ENCODE results near the gene KCNN4. TPM values are rescaled to one million over a fixed set of nuclear protein-coding genes. Genes with fewer than 3 reads are reported as not detected.
A peak's percentile ranks its signal among the peaks of the same experiment; 100 is the strongest.

KCNN4 gene
- total and polyA plus RNA-seq, 2 of the 13 experiments (the other 11 are each of a cell fraction or from before 2014, with no cell fraction given), result 0.13 to 0.25 TPM

DNA sequence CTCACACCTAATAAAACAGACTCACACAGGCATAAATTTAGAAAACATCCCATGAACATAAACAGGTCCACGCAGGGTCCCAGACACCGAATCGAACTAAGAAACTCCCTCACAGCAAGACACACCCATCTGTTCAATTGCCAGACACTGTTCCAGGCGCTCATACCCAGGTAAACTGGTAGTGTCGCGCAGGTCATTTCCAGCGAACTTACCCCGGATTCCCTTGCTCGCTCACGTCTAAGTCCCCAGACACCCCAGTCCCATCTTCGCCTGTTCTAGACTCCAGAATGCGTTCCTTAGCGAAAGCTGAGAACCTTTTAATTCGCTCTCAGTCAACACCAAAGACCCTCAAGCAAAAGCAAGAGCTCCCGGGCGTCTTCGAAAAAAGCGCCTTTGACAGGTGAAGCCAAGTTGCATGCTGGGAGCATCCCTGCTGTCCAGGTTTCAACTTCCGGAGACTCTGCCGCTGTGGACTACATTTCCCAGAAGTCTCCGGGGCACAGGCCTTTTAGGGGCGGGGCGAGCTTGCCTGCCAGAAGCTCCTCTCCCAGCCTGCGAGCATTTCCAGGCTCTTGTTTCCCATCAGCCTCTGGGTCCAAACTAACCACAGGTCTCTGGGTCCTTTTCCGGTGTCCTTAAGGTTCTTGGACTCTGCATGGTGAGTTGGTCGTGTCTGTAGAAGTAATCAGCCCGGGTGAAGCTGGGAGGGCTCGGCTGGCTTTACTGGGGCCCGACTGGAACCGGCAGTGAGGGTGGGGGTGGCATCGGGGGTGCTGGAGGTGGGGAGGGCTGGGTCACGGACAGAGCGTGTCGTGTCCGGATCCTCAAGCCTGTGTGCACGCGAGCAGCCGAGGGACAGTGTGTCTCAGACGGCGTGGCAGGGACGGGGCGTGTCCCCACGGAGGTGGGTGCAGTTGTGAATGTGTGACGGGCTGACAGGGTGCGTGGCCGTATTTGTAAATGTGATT, 46.3 kb upstream of the KCNN4 start, which contains the start of gene ZNF283 (continued):
- TF ChIP-seq, protein P1, sequence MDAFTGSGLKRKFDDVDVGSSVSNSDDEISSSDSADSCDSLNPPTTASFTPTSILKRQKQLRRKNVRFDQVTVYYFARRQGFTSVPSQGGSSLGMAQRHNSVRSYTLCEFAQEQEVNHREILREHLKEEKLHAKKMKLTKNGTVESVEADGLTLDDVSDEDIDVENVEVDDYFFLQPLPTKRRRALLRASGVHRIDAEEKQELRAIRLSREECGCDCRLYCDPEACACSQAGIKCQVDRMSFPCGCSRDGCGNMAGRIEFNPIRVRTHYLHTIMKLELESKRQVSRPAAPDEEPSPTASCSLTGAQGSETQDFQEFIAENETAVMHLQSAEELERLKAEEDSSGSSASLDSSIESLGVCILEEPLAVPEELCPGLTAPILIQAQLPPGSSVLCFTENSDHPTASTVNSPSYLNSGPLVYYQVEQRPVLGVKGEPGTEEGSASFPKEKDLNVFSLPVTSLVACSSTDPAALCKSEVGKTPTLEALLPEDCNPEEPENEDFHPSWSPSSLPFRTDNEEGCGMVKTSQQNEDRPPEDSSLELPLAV (CRISPR knock-in tag; conservative IDR thresholded peaks at IDR 0.05; ENCODE audit: low read depth), result no peak
- TF ChIP-seq SAFB2 (CRISPR knock-in tag; IDR thresholded peaks at IDR 0.05; ENCODE audit: borderline replicate concordance, low read depth) (no peak), ZNF235 (CRISPR knock-in tag; IDR thresholded peaks at IDR 0.05; ENCODE audit: borderline replicate concordance) (peak; percentile 47; the same call in 1 of the 2 replicates), GFI1 (CRISPR knock-in tag; IDR thresholded peaks at IDR 0.05; ENCODE audit: borderline replicate concordance) (no peak), LCORL (IDR thresholded peaks at IDR 0.05) (no peak), LCORL (CRISPR knock-in tag; IDR thresholded peaks at IDR 0.05) (no peak), ADNP (CRISPR knock-in tag; IDR thresholded peaks at IDR 0.05) (no peak), TEAD3 (CRISPR knock-in tag; optimal IDR thresholded peaks at IDR 0.05; ENCODE audit: borderline replicate concordance) (no peak), GMEB2 (CRISPR knock-in tag; IDR thresholded peaks at IDR 0.05; ENCODE audit: low read depth) (no peak), THAP11 (CRISPR knock-in tag; IDR thresholded peaks at IDR 0.05) (peak; percentile 98), ARNT (IDR thresholded peaks at IDR 0.05) (no peak), KMT2A (CRISPR knock-in tag; IDR thresholded peaks at IDR 0.05) (peak; percentile 26; the same call in 1 of the 2 replicates)
- TF ChIP-seq, protein P2, sequence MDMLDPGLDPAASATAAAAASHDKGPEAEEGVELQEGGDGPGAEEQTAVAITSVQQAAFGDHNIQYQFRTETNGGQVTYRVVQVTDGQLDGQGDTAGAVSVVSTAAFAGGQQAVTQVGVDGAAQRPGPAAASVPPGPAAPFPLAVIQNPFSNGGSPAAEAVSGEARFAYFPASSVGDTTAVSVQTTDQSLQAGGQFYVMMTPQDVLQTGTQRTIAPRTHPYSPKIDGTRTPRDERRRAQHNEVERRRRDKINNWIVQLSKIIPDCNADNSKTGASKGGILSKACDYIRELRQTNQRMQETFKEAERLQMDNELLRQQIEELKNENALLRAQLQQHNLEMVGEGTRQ (IDR thresholded peaks at IDR 0.05; ENCODE audit: low read depth, low read length), result no peak
- TF ChIP-seq, protein P2 (CRISPR knock-in tag; IDR thresholded peaks at IDR 0.05; ENCODE audit: borderline replicate concordance), result no peak; the same call in 1 of the 2 replicates
- TF ChIP-seq, protein P3, sequence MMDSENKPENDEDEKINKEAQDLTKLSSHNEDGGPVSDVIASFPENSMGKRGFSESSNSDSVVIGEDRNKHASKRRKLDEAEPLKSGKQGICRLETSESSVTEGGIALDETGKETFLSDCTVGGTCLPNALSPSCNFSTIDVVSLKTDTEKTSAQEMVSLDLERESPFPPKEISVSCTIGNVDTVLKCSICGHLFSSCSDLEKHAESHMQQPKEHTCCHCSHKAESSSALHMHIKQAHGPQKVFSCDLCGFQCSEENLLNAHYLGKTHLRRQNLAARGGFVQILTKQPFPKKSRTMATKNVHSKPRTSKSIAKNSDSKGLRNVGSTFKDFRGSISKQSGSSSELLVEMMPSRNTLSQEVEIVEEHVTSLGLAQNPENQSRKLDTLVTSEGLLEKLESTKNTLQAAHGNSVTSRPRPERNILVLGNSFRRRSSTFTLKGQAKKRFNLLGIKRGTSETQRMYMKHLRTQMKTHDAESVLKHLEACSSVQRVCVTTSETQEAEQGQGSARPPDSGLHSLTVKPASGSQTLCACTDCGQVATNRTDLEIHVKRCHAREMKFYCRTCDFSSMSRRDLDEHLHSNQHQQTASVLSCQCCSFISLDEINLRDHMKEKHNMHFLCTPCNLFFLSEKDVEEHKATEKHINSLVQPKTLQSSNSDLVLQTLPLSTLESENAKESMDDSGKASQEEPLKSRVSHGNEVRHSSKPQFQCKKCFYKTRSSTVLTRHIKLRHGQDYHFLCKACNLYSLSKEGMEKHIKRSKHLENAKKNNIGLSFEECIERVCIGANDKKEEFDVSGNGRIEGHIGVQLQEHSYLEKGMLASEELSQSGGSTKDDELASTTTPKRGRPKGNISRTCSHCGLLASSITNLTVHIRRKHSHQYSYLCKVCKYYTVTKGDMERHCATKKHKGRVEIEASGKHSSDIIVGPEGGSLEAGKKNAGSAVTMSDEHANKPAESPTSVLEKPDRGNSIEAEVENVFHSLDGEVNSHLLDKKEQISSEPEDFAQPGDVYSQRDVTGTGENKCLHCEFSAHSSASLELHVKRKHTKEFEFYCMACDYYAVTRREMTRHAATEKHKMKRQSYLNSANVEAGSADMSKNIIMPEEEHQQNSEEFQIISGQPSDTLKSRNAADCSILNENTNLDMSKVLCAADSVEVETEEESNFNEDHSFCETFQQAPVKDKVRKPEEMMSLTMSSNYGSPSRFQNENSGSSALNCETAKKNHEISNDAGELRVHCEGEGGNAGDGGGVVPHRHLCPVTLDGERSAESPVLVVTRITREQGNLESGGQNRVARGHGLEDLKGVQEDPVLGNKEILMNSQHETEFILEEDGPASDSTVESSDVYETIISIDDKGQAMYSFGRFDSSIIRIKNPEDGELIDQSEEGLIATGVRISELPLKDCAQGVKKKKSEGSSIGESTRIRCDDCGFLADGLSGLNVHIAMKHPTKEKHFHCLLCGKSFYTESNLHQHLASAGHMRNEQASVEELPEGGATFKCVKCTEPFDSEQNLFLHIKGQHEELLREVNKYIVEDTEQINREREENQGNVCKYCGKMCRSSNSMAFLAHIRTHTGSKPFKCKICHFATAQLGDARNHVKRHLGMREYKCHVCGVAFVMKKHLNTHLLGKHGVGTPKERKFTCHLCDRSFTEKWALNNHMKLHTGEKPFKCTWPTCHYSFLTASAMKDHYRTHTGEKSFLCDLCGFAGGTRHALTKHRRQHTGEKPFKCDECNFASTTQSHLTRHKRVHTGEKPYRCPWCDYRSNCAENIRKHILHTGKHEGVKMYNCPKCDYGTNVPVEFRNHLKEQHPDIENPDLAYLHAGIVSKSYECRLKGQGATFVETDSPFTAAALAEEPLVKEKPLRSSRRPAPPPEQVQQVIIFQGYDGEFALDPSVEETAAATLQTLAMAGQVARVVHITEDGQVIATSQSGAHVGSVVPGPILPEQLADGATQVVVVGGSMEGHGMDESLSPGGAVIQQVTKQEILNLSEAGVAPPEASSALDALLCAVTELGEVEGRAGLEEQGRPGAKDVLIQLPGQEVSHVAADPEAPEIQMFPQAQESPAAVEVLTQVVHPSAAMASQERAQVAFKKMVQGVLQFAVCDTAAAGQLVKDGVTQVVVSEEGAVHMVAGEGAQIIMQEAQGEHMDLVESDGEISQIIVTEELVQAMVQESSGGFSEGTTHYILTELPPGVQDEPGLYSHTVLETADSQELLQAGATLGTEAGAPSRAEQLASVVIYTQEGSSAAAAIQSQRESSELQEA (CRISPR knock-in tag; IDR thresholded peaks at IDR 0.05; ENCODE audit: not compliant biosample characterization), result no peak
